Trophoblast cell (in vitro differentiated cells and primary cell): ENCODE results near the gene DUSP8.

ENCODE experiments used
- DNase-seq, 2 donors: peaks; one replicate each; pipeline ENCODE4 v3.0.0-alpha.2; 2016
- H2AFZ ChIP-seq: 2 replicates; pipeline ENCODE4 v1.6.1; 2013; ENCODE audit warnings: low read length, moderate library complexity, mild to moderate bottlenecking; ENCODE audit not compliant: insufficient read depth, poor library complexity
- H2AK5ac ChIP-seq: 2 replicates; pipeline ENCODE4 v1.6.1; 2013; ENCODE audit warnings: mild to moderate bottlenecking, low read length
- H2BK120ac ChIP-seq: 2 replicates; pipeline ENCODE4 v1.6.1; 2013; ENCODE audit warnings: low read length, mild to moderate bottlenecking, moderate library complexity; ENCODE audit not compliant: insufficient read depth, poor library complexity
- H2BK12ac ChIP-seq: 2 replicates; pipeline ENCODE4 v1.6.1; 2013; ENCODE audit warnings: mild to moderate bottlenecking, low read length, moderate library complexity
- H2BK5ac ChIP-seq: 2 replicates; pipeline ENCODE4 v1.6.1; 2013; ENCODE audit warnings: low read length, low read depth, moderate library complexity, mild to moderate bottlenecking; ENCODE audit not compliant: poor library complexity
- H3K14ac ChIP-seq: 2 replicates; pipeline ENCODE4 v1.6.1; 2013; ENCODE audit warnings: mild to moderate bottlenecking, low read length
- H3K18ac ChIP-seq: 2 replicates; pipeline ENCODE4 v1.6.1; 2013; ENCODE audit warnings: mild to moderate bottlenecking, low read length
- H3K23ac ChIP-seq: 2 replicates; pipeline ENCODE4 v1.6.1; 2013; ENCODE audit warnings: low read length
- H3K27ac ChIP-seq: 2 replicates; pipeline ENCODE4 v1.5.1; 2013; ENCODE audit warnings: low read depth, mild to moderate bottlenecking, inconsistent platforms, low read length, moderate library complexity
- H3K27me3 ChIP-seq: 2 replicates; pipeline ENCODE4 v1.6.1; 2013; ENCODE audit warnings: inconsistent platforms, mild to moderate bottlenecking, low read length, moderate library complexity; ENCODE audit not compliant: insufficient read depth
- H3K36me3 ChIP-seq, 2 experiments: 1 replicate in 1 of 2; 2 replicates in 1 of 2; pipeline ENCODE4 v1.6.1; 2013; ENCODE audit warnings: low read length in 2 of 2, mild to moderate bottlenecking in 2 of 2, moderate library complexity in 1 of 2; ENCODE audit not compliant: insufficient read depth in 2 of 2, control insufficient read depth in 1 of 2
- H3K4ac ChIP-seq: 2 replicates; pipeline ENCODE4 v1.6.1; 2013; ENCODE audit warnings: low read depth, mild to moderate bottlenecking, low read length, moderate library complexity
- H3K4me1 ChIP-seq, 2 experiments: 1 replicate in 1 of 2; 2 replicates in 1 of 2; pipeline ENCODE4 v1.6.1; 2013; ENCODE audit warnings: low read length in 2 of 2, mild to moderate bottlenecking in 2 of 2, moderate library complexity in 1 of 2; ENCODE audit not compliant: insufficient read depth in 2 of 2, control insufficient read depth in 1 of 2
- H3K4me2 ChIP-seq: 2 replicates; pipeline ENCODE4 v1.6.1; 2013; ENCODE audit warnings: inconsistent platforms, mild to moderate bottlenecking, low read length, moderate library complexity
- H3K4me3 ChIP-seq: 2 replicates; pipeline ENCODE4 v1.5.1; 2013; ENCODE audit warnings: mild to moderate bottlenecking, low read depth, low read length, inconsistent platforms
- H3K79me1 ChIP-seq: one replicate; pipeline ENCODE4 v1.6.1; 2013; ENCODE audit warnings: low read length
- H3K79me2 ChIP-seq: 2 replicates; pipeline ENCODE4 v1.6.1; 2013; ENCODE audit warnings: low read length, mild to moderate bottlenecking; ENCODE audit not compliant: control insufficient read depth, insufficient read depth, poor library complexity
- H3K9ac ChIP-seq: 2 replicates; pipeline ENCODE4 v1.6.1; 2013; ENCODE audit warnings: mild to moderate bottlenecking, low read length
- H3K9me3 ChIP-seq: 2 replicates; pipeline ENCODE4 v1.6.1; 2013; ENCODE audit warnings: low read depth, mild to moderate bottlenecking, control low read depth, inconsistent platforms, low read length; ENCODE audit not compliant: insufficient read depth
- H4K12ac ChIP-seq: 2 replicates; pipeline ENCODE4 v1.6.1; 2013; ENCODE audit warnings: low read depth, mild to moderate bottlenecking, low read length, moderate library complexity
- H4K8ac ChIP-seq: 2 replicates; pipeline ENCODE4 v1.6.1; 2013; ENCODE audit warnings: low read depth, mild to moderate bottlenecking, low read length, moderate library complexity
- H4K91ac ChIP-seq: one replicate; pipeline ENCODE4 v1.6.1; 2013; ENCODE audit warnings: low read depth, mild to moderate bottlenecking, low read length, moderate library complexity
- WGBS: extraction: QIAGEN DNeasy Blood & Tissue Kit; methylation state at CpG from one replicate; pipeline ENCODE4 v1.1.7; 2013; ENCODE audit warnings: missing lambda C conversion rate; ENCODE audit not compliant: insufficient read length, insufficient coverage; ENCODE audit errors: extremely low coverage; 5-methylcytosine and 5-hydroxymethylcytosine counted together

DUSP8 gene

GRCh38 chr11:1516273-1517067, 55.6 kb downstream of the DUSP8 start:
- H3K27me3 ChIP-seq = no peaks in the 10 kb centered on the region
- H3K36me3 ChIP-seq = no peaks in the 10 kb centered on the region
- H2BK12ac ChIP-seq = no peak overlapping the region
- H3K9ac ChIP-seq = no peak overlapping the region
- no peaks in the 10 kb centered on the region for H3K79me2 ChIP-seq
- H3K4me2 ChIP-seq = no peak overlapping the region
- H3K18ac ChIP-seq = no peak overlapping the region
- H4K8ac ChIP-seq = no peak overlapping the region
- WGBS = no CpG with 5 or more reads among the region's 19 CpGs
- no peak overlapping the region for H3K4ac ChIP-seq
- no peak overlapping the region for H2AFZ ChIP-seq
- H3K9me3 ChIP-seq = no peaks in the 10 kb centered on the region
- no peak overlapping the region for H2AK5ac ChIP-seq
- H3K4me3 ChIP-seq = no peak overlapping the region
- H3K23ac ChIP-seq = no peak overlapping the region
- H2BK120ac ChIP-seq = no peak overlapping the region
- no peak overlapping the region for H2BK5ac ChIP-seq
- no peak overlapping the region for H4K91ac ChIP-seq
- no peaks in the 10 kb centered on the region for H3K79me1 ChIP-seq
- no peak overlapping the region for H3K27ac ChIP-seq
- H3K14ac ChIP-seq = no peak overlapping the region
- H3K4me1 ChIP-seq = no peaks in the 10 kb centered on the region
- no peak overlapping the region for H4K12ac ChIP-seq
- DNase-seq = no peak

GRCh38 chr11:1515082-1516060, 56.7 kb downstream of the DUSP8 start:
- H3K79me2 ChIP-seq = no peaks in the 10 kb centered on the region
- no CpG with 5 or more reads among the region's 36 CpGs for WGBS
- no peak overlapping the region for H2AFZ ChIP-seq
- no peak overlapping the region for H3K27ac ChIP-seq
- H3K18ac ChIP-seq = no peak overlapping the region
- H3K14ac ChIP-seq = no peak overlapping the region
- no peaks in the 10 kb centered on the region for H3K4me1 ChIP-seq
- peak; percentile 40 to 73 for DNase-seq
- no peak overlapping the region for H2BK12ac ChIP-seq
- H3K4me2 ChIP-seq = no peak overlapping the region
- no peak overlapping the region for H3K4ac ChIP-seq
- no peak overlapping the region for H4K91ac ChIP-seq
- no peak overlapping the region for H2BK5ac ChIP-seq
- no peak overlapping the region for H4K8ac ChIP-seq
- no peaks in the 10 kb centered on the region for H3K36me3 ChIP-seq
- H2AK5ac ChIP-seq = no peak overlapping the region
- no peak overlapping the region for H3K4me3 ChIP-seq
- no peaks in the 10 kb centered on the region for H3K9me3 ChIP-seq
- no peak overlapping the region for H4K12ac ChIP-seq
- no peak overlapping the region for H2BK120ac ChIP-seq
- no peak overlapping the region for H3K9ac ChIP-seq
- H3K27me3 ChIP-seq = no peaks in the 10 kb centered on the region
- H3K79me1 ChIP-seq = no peaks in the 10 kb centered on the region
- H3K23ac ChIP-seq = no peak overlapping the region

- Histone ChIP-seq H3K36me3 (no peaks in the 10 kb centered on the region), H3K27me3 (no peaks in the 10 kb centered on the region), H3K9ac (no peak overlapping the region), H2BK12ac (no peak overlapping the region), H3K23ac (no peak overlapping the region), H2BK120ac (no peak overlapping the region), H3K79me2 (no peaks in the 10 kb centered on the region), H3K4me2 (no peak overlapping the region), H3K27ac (no peak overlapping the region), H2AFZ (no peak overlapping the region), H2BK5ac (no peak overlapping the region), H3K9me3 (no peaks in the 10 kb centered on the region), H4K8ac (no peak overlapping the region), H4K12ac (no peak overlapping the region), H3K18ac (no peak overlapping the region), H3K14ac (no peak overlapping the region), H3K79me1 (no peaks in the 10 kb centered on the region), H3K4me3 (no peak overlapping the region), H4K91ac (no peak overlapping the region), H3K4ac (no peak overlapping the region), H3K4me1 (no peaks in the 10 kb centered on the region), H2AK5ac (no peak overlapping the region)
- WGBS = no CpG with 5 or more reads among the region's 31 CpGs
- no peak for DNase-seq
Measured at GRCh38 chr11:1514336-1515061, 57.6 kb downstream of the DUSP8 start.
